Mesodermal cell (in vitro differentiated cells): Measurements from ENCODE around the gene NEDD8.

ENCODE experiments used
- H3K27ac ChIP-seq: 2 replicates; pipeline ENCODE4 v1.7.0; 2013; ENCODE audit warnings: mild to moderate bottlenecking, low read depth, low read length, moderate library complexity; ENCODE audit not compliant: severe bottlenecking
- H3K36me3 ChIP-seq: 2 replicates; pipeline ENCODE4 v1.7.1; 2013; ENCODE audit warnings: mild to moderate bottlenecking, low read length, moderate library complexity; ENCODE audit not compliant: control insufficient read depth, insufficient read depth
- H3K4me1 ChIP-seq: one replicate; pipeline ENCODE4 v1.7.1; 2013; ENCODE audit warnings: mild to moderate bottlenecking, low read length; ENCODE audit not compliant: insufficient read depth, control insufficient read depth, poor library complexity, severe bottlenecking
- H3K4me3 ChIP-seq: 2 replicates; pipeline ENCODE4 v1.7.0; 2013; ENCODE audit warnings: low read length, control low read depth, mild to moderate bottlenecking; ENCODE audit not compliant: insufficient read depth, poor library complexity, severe bottlenecking; ENCODE audit errors: extremely low read depth
- H3K9me3 ChIP-seq: 2 replicates; pipeline ENCODE4 v1.7.1; 2013; ENCODE audit warnings: mild to moderate bottlenecking, low read length, moderate library complexity; ENCODE audit not compliant: control insufficient read depth
- WGBS, 2 experiments: methylation state at CpG; one replicate each; pipeline ENCODE4 v1.1.5; 2013; ENCODE audit warnings: missing lambda C conversion rate in 2 of 2; ENCODE audit not compliant: insufficient coverage in 2 of 2; 5-methylcytosine and 5-hydroxymethylcytosine counted together

The NEDD8 gene

DNA sequence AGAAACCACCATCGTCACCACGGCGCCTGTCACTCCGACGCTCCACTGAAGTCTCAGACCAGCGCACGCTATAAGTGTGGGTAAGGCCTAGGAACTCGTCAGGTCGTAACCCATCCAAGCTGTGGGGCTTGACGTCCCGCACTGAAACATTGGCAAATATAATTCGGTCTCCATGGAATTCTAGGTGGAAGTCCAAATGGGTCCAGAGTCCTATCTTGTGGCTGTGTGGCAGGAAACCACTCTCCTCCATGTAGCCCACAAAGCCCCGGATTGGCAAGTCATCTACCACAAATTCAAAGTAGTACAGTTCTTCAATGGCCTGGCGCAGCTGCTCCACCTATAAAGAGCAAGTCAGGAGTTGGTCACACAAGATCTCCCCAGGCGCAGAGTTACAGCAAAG is 39.2 kb downstream of the NEDD8 start:
- peaks cover 4% of the 10 kb centered on the region for H3K4me1 ChIP-seq
- no peak overlapping the region for H3K4me3 ChIP-seq
- WGBS, 2 experiments = 95 to 97% methylated on average over 12 to 14 of the region's 15 CpGs
- H3K36me3 ChIP-seq = peaks cover 34% of the 10 kb centered on the region
- no peak overlapping the region for H3K27ac ChIP-seq
- no peaks in the 10 kb centered on the region for H3K9me3 ChIP-seq

- Histone ChIP-seq H3K4me3 (no peak overlapping the region), H3K36me3 (peaks cover 56% of the 10 kb centered on the region), H3K27ac (no peak overlapping the region), H3K4me1 (peaks cover 11% of the 10 kb centered on the region), H3K9me3 (no peaks in the 10 kb centered on the region)
- WGBS, 2 experiments = 93 to 96% methylated on average over 8 of the region's 10 CpGs
Measured at GRCh38 chr14:24190416-24190815, 41.8 kb downstream of the NEDD8 start.

DNA sequence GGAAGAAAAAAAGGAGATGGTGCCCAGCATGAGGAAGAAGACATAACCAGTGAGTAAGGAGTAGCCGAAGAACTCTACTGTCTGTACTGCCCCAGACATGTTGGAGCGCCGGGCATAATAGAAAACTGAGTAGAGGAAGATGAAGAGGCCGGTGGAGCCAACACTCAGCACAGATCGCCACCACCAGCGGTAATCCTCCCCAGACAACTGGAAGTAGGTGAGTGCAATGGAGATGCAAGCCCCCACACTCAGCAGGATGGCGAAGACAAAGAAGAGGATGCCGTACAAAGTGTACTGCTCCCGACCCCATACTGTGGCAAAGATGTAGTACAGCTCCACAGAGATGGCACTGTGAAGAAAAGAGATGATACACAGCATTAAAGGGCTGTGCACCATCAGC is 42.7 kb downstream of the NEDD8 start:
- Histone ChIP-seq H3K9me3 (no peaks in the 10 kb centered on the region), H3K36me3 (peaks cover 66% of the 10 kb centered on the region), H3K27ac (no peak overlapping the region), H3K4me3 (no peak overlapping the region), H3K4me1 (peaks cover 11% of the 10 kb centered on the region)
- 90 to 96% methylated on average over 6 to 9 of the region's 9 CpGs for WGBS, 2 experiments

GRCh38 chr14:24189059-24189375 is 43.1 kb downstream of the NEDD8 start:
- no peak overlapping the region for H3K27ac ChIP-seq
- 0% methylated on average over 2 of the region's 3 CpGs; no CpG with 5 or more reads in 1 of the 2 experiments for WGBS, 2 experiments
- H3K4me3 ChIP-seq = peak overlapping the region; percentile 67
- no peaks in the 10 kb centered on the region for H3K9me3 ChIP-seq
- H3K4me1 ChIP-seq = peaks cover 9% of the 10 kb centered on the region
- peaks cover 68% of the 10 kb centered on the region for H3K36me3 ChIP-seq

GRCh38 chr14:24188251-24189058 is 43.7 kb downstream of the NEDD8 start, which contains the start of gene IPO4:
Gene IPO4, minus strand, starts transcription at chr14:24188816. Its CDS starts 29 bp downstream, at chr14:24188787.
- peaks cover 8% of the 10 kb centered on the region for H3K4me1 ChIP-seq
- no peaks in the 10 kb centered on the region for H3K9me3 ChIP-seq
- WGBS, 2 experiments = 1% methylated on average over 38 to 59 of the region's 65 CpGs
- H3K27ac ChIP-seq = peak within 1 kb of the TSS; percentile 72
- H3K4me3 ChIP-seq = peak within 1 kb of the TSS; percentile 67
- H3K36me3 ChIP-seq = peaks cover 69% of the 10 kb centered on the region

DNA sequence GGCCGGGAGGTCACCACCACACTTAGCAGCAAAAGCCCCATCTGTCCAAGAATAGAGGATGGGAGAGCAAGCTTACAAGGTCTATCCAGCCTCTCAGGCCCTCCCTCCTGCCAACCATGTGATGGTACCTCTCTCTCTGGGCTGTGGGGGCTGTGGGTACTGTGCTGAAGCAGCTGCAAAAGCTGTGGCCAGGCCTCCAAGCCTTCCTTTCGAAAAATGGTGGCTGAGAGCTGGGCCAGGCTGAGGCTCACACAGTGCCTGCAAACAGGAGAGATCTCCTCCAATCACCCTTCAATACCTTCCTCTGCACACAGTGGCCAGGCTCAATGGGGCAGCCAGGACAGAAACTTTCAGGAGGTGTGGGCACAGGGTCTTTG is 44.6 kb downstream of the NEDD8 start:
- WGBS, 2 experiments = 83% methylated on average over 1 of the region's 2 CpGs; no CpG with 5 or more reads in 1 of the 2 experiments
- peaks cover 8% of the 10 kb centered on the region for H3K4me1 ChIP-seq
- H3K36me3 ChIP-seq = peaks cover 69% of the 10 kb centered on the region
- H3K27ac ChIP-seq = no peak overlapping the region
- no peaks in the 10 kb centered on the region for H3K9me3 ChIP-seq
- H3K4me3 ChIP-seq = peak overlapping the region; percentile 67

- Histone ChIP-seq H3K27ac (no peak overlapping the region), H3K4me1 (peaks cover 8% of the 10 kb centered on the region), H3K9me3 (no peaks in the 10 kb centered on the region), H3K36me3 (peaks cover 68% of the 10 kb centered on the region), H3K4me3 (peak overlapping the region; percentile 67)
- 100% methylated on average over 4 to 7 of the region's 10 CpGs for WGBS, 2 experiments
Measured at GRCh38 chr14:24186831-24187538, 45.2 kb downstream of the NEDD8 start.

DNA sequence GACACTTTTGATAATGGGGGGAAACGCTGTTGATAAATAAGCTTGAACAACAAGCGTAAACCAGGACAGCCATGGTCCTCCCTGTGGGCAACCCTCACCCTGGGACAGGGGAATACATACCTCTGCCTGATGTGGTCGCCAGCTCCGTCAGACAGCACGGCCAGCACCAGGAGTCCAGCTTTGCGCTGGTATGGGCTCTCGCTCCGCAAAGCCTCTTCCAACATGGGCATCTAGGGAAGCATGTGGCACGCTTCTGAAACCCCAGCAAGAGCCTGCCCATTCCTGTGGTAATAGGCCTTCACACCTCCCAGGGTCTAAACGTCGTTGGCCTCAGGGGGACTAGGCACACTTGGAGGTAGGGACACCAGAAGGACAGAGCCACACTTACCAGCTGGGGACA is 46.4 kb downstream of the NEDD8 start:
- no peak overlapping the region for H3K27ac ChIP-seq
- no peak overlapping the region for H3K4me3 ChIP-seq
- WGBS, 2 experiments = 95 to 96% methylated on average over 10 to 11 of the region's 11 CpGs
- H3K4me1 ChIP-seq = peaks cover 8% of the 10 kb centered on the region
- no peaks in the 10 kb centered on the region for H3K9me3 ChIP-seq
- peaks cover 65% of the 10 kb centered on the region for H3K36me3 ChIP-seq

GRCh38 chr14:24185026-24185425 is 47.1 kb downstream of the NEDD8 start:
- Histone ChIP-seq H3K27ac (no peak overlapping the region), H3K4me1 (peaks cover 8% of the 10 kb centered on the region), H3K4me3 (no peak overlapping the region), H3K9me3 (no peaks in the 10 kb centered on the region), H3K36me3 (peaks cover 66% of the 10 kb centered on the region)
- WGBS, 2 experiments = 96% methylated on average over 5 of the region's 7 CpGs

- H3K9me3 ChIP-seq = no peaks in the 10 kb centered on the region
- H3K27ac ChIP-seq = no peak overlapping the region
- H3K36me3 ChIP-seq = peaks cover 73% of the 10 kb centered on the region
- WGBS, 2 experiments = 97 to 98% methylated on average over 11 to 19 of the region's 19 CpGs
- H3K4me3 ChIP-seq = no peak overlapping the region
- H3K4me1 ChIP-seq = peaks cover 8% of the 10 kb centered on the region
Measured at GRCh38 chr14:24184104-24184970, 47.8 kb downstream of the NEDD8 start.
